Measurements from ENCODE around the gene MAST4.
A peak's percentile ranks its signal among the peaks of the same experiment; 100 is the strongest.

The MAST4 gene

GRCh38 chr5:66652818-66653217, 56.6 kb downstream of the MAST4 start:
- no peak for DNase-seq (ENCODE audit: low read depth)
- TF ChIP-seq, protein P1, sequence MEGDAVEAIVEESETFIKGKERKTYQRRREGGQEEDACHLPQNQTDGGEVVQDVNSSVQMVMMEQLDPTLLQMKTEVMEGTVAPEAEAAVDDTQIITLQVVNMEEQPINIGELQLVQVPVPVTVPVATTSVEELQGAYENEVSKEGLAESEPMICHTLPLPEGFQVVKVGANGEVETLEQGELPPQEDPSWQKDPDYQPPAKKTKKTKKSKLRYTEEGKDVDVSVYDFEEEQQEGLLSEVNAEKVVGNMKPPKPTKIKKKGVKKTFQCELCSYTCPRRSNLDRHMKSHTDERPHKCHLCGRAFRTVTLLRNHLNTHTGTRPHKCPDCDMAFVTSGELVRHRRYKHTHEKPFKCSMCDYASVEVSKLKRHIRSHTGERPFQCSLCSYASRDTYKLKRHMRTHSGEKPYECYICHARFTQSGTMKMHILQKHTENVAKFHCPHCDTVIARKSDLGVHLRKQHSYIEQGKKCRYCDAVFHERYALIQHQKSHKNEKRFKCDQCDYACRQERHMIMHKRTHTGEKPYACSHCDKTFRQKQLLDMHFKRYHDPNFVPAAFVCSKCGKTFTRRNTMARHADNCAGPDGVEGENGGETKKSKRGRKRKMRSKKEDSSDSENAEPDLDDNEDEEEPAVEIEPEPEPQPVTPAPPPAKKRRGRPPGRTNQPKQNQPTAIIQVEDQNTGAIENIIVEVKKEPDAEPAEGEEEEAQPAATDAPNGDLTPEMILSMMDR (IDR thresholded peaks at IDR 0.05; ENCODE audit: insufficient read depth, low read depth, low read length, missing control alignments) = no peak
- no peak overlapping the region for H3K4me3 ChIP-seq (ENCODE audit: low read length)

- TF ChIP-seq, protein P1 (IDR thresholded peaks at IDR 0.05; ENCODE audit: insufficient read depth, low read depth, low read length, missing control alignments) = no peak
- DNase-seq (ENCODE audit: low read depth) = peak; percentile 87
- H3K4me3 ChIP-seq (ENCODE audit: low read length) = no peak overlapping the region
Measured at GRCh38 chr5:66653325-66653724, 57.1 kb downstream of the MAST4 start.

DNA sequence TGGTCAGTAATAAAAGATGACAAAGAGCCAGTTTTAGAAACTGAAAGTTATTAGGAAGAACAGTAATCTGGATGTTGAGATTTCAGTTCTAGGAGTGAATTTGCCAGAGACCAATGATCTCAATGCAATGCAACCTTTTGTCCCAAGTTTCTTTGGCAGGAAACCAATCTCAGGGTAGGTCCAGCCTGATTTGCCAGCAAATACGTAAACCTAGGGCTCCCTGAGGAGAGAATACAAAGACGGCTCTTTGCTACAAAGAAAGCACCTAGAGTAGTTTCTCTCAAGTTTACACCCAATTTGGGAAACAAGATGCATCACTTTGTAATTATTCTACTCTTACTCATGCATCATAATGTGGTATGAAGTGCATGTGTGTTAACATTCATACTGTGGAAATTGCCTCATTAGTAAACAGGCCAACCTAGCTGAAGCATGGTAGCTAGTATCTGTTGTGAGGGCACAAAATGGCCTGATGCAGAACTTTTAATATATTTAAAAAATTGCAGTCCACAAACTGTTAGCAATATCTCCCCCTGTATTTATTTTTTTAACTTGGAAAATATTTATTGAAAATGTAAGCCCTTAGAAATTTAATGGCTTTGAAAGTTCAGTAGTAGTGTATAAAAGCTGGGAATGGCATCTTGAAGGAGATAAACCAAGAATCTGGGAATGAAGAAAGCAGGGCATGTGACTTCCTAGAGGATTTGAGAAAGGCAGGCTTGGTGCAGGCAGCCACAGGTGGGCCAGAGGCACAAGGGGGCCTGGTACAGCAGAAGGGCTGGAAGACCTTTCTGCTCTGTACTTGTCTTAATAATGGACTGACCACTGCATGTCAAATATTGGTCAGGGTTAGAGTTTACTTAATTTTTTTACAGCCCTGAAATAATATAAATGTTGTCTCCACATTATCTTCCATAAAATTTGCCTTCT, 59.5 kb downstream of the MAST4 start:
- no peak overlapping the region for H3K4me3 ChIP-seq (ENCODE audit: low read length)
- peak; percentile 46 for DNase-seq (ENCODE audit: low read depth)
- TF ChIP-seq, protein P1 (IDR thresholded peaks at IDR 0.05; ENCODE audit: insufficient read depth, low read depth, low read length, missing control alignments) = no peak

DNA sequence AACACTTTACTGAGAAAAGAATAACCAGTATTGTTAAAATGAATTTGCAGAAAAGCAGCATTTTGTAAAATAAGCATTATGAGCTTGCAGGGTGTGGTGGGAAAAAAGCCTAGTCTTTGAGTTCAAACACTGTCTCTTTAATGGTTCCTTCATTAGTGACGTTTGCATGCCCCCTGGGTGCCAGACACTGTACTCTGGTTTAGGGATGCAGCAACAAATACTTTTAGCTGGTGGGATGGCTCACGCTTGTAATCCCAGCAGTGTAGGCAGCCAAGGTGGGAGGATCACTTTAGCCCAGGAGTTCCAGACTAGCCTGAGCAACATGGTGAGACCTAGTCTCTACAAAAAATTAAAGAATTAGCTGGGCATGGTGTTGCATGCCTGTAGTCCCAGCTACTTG, 62.3 kb downstream of the MAST4 start:
- TF ChIP-seq, protein P1 (IDR thresholded peaks at IDR 0.05; ENCODE audit: insufficient read depth, low read depth, low read length, missing control alignments) = no peak
- no peak for DNase-seq (ENCODE audit: low read depth)
- H3K4me3 ChIP-seq (ENCODE audit: low read length) = no peak overlapping the region

DNA sequence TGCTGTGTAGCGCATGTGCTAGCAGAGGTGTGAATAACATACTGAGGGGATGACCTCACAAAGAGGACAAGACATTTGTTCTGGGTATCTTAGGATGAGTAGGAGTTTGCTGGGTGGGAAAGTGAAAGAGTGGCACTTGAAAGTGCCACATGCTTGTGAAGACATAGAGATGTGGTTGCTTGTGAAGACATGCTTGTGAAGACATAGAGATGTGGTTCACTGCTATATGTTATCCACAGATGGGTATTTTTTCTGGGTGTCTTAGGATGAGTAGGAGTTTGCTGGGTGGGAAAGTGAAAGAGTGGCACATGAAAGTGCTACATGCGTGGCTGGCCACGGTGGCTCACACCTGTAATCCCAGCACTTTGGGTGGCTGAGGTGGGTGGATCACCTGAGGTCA, 63.6 kb downstream of the MAST4 start:
- DNase-seq (ENCODE audit: low read depth) = no peak
- H3K4me3 ChIP-seq (ENCODE audit: low read length) = no peak overlapping the region
- TF ChIP-seq, protein P1 (IDR thresholded peaks at IDR 0.05; ENCODE audit: insufficient read depth, low read depth, low read length, missing control alignments) = no peak

DNA sequence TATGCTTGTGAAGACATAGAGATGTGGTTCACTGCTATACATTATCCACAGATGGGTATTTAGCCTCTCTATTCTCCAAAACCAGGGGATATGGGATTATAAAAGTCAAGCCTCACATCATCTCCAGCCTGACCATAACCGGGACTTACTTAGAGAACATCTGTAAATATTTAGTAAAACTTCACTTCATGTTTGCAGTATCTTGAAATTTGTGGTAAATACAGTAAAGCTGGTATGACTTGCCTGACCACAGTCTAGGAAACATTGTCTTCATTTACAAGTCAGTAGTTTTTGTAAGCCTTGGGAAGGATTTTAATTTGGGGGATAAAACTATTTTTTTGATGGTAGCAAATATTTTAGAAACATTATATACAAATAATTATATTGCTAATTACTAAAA, 64.2 kb downstream of the MAST4 start:
- no peak overlapping the region for H3K4me3 ChIP-seq (ENCODE audit: low read length)
- DNase-seq (ENCODE audit: low read depth) = no peak
- TF ChIP-seq, protein P1 (IDR thresholded peaks at IDR 0.05; ENCODE audit: insufficient read depth, low read depth, low read length, missing control alignments) = no peak

DNA sequence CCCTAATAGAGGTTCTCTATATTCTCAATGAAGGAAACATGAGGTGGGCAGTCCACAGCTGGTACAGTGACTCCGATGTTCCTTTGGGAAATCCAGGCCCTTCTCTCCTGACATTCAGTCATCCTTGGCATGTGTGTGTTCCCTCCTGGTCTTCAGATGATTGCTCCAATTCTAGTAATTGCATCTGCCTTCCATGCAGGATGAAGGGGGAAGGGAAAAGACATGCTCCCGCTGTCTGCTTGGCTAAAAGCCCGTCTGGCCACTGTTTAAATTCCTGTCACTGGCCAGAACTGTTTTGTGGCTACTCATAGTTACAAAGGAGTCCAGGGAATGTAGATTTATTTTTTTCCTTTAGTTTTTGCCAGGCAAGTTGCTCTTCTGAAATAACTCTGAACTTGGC, 65.0 kb downstream of the MAST4 start:
- no peak for DNase-seq (ENCODE audit: low read depth)
- TF ChIP-seq, protein P1 (IDR thresholded peaks at IDR 0.05; ENCODE audit: insufficient read depth, low read depth, low read length, missing control alignments) = no peak
- H3K4me3 ChIP-seq (ENCODE audit: low read length) = no peak overlapping the region

All from epithelial cell of esophagus (primary cell).